OCI-LY3 (cell line): ENCODE results near the gene DLG1.

ENCODE experiments used
- H2AFZ ChIP-seq: fragments of 200-600, 300-600 bp; shearing (Covaris generic); 2 replicates; pipeline ENCODE4 v1.6.0; 2014; ENCODE audit warnings: antibody characterized with exemption, low read depth, low read length
- H3K27ac ChIP-seq: fragments of 200-600, 300-600 bp; sonication (generic); 2 replicates; pipeline ENCODE4 v1.5.1; 2014; ENCODE audit warnings: mild to moderate bottlenecking, low read length, moderate library complexity, mixed read lengths
- H3K27me3 ChIP-seq: fragments of 200-600, 300-600 bp; sonication (generic); 2 replicates; pipeline ENCODE4 v1.6.1; 2014; ENCODE audit warnings: low read depth, low read length, mixed read lengths
- H3K36me3 ChIP-seq: fragments of 200-600, 300-600 bp; sonication (generic); replicated peaks from 2 replicates; pipeline ENCODE3; 2014; ENCODE audit warnings: low read depth, low read length, mixed read lengths
- H3K4me1 ChIP-seq: fragments of 300-600, 200-600 bp; sonication (generic); 2 replicates; pipeline ENCODE4 v1.6.1; 2014; ENCODE audit warnings: low read length, mixed read lengths
- H3K4me2 ChIP-seq: fragments of 200-600, 300-600 bp; sonication (generic); 2 replicates; pipeline ENCODE4 v1.6.1; 2014; ENCODE audit warnings: low read length, mixed read lengths
- H3K4me3 ChIP-seq: fragments of 300-600, 200-600 bp; sonication (generic); 2 replicates; pipeline ENCODE4 v1.5.1; 2014; ENCODE audit warnings: antibody characterized with exemption, mild to moderate bottlenecking, low read length, moderate library complexity
- H3K79me2 ChIP-seq: fragments of 300-600, 200-600 bp; shearing (Covaris generic); 2 replicates; pipeline ENCODE4 v1.6.1; 2014; ENCODE audit warnings: mild to moderate bottlenecking, low read length, mixed read lengths
- H3K9ac ChIP-seq: fragments of 300-600, 200-600 bp; shearing (Covaris generic); 2 replicates; pipeline ENCODE4 v1.6.0; 2014; ENCODE audit warnings: mild to moderate bottlenecking, low read length, moderate library complexity
- H3K9me3 ChIP-seq: fragments of 200-600, 300-600 bp; shearing (Covaris generic); 2 replicates; pipeline ENCODE4 v1.6.1; 2014; ENCODE audit warnings: low read length, mixed read lengths; ENCODE audit not compliant: insufficient read depth
- H4K20me1 ChIP-seq: fragments of 200-600, 300-600 bp; sonication (generic); 2 replicates; pipeline ENCODE4 v1.6.1; 2016; ENCODE audit warnings: low read length, mixed read lengths; ENCODE audit not compliant: insufficient read depth
- CTCF ChIP-seq: fragments of 200-600, 300-600 bp; sonication (generic); IDR thresholded peaks from 2 replicates; pipeline ENCODE4 v1.5.1; 2014; ENCODE audit warnings: antibody characterized with exemption, low read length, low read depth
- EZH2phosphoT487 ChIP-seq: fragments of 200-600 bp; shearing (Covaris generic); IDR thresholded peaks from 2 replicates; pipeline ENCODE4 v1.6.1; 2018; ENCODE audit warnings: antibody characterized with exemption, mixed run types, low read depth

DLG1 gene

DNA sequence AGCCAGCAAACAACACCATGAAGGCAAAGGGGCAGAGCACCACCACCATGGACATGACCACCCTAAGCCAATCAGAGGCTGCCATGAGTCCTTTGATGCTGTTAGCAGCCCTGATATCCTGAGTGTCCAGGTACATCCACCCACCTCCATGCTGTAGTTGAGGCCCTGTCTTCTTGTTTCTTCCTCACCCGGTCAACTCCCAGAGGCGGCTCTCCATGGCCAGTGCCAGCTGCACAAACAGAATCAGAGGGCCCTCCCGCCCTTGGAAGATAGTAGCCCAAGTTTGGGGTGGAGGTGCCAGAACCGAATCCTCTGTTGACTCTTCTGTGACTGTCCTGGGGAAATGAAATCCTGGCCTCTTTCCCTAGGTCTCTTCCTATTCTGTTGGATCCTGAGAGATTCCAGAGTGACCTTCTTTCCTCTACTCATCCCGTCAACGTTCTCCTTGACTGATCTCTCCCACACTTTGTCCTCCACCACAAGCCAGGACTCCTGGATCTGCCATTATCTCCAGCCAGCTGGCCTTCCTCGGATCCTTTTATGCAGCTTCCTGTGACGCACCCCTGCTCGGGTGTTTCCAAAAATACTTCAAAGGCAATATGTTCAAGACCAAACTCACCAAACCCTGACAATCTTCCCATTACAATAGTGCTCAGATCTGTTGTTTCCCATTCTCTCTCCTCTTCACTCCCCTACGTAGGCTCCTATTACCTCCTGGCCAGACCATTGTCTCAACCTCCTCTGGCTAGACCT is 45.4 kb upstream of the DLG1 start:
- Histone ChIP-seq H3K79me2 (no peaks in the 10 kb centered on the region), H3K9me3 (no peaks in the 10 kb centered on the region), H3K4me3 (no peak overlapping the region), H3K27me3 (no peaks in the 10 kb centered on the region), H3K4me1 (no peaks in the 10 kb centered on the region), H3K36me3 (no peaks in the 10 kb centered on the region), H2AFZ (no peak overlapping the region), H3K27ac (no peak overlapping the region), H3K4me2 (no peak overlapping the region), H3K9ac (no peak overlapping the region), H4K20me1 (no peaks in the 10 kb centered on the region)
- no peak for TF ChIP-seq EZH2phosphoT487
- TF ChIP-seq CTCF, result no peak

DNA sequence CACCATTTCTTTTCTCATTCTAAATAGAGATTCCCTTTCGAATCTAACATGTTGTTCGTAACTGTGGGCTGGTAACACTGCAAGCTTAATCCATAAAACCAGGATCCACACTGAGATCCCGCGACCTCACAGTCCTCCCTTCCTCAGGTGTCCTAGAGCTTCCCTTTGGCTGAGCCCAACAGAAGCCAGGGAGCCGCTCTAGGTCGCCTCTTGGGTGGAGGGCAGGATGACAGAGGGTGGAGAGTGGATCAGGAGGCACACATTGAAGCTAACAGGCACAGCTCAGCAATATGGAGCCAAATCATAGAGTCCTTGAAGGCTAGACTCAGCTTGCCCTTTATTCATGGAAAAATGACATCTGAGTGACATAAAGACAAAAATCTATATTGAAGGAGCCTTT is 44.7 kb upstream of the DLG1 start:
- Histone ChIP-seq H3K27me3 (no peaks in the 10 kb centered on the region), H3K4me2 (no peak overlapping the region), H3K9ac (no peak overlapping the region), H4K20me1 (no peaks in the 10 kb centered on the region), H3K4me3 (no peak overlapping the region), H3K27ac (no peak overlapping the region), H3K36me3 (no peaks in the 10 kb centered on the region), H3K9me3 (no peaks in the 10 kb centered on the region), H3K79me2 (no peaks in the 10 kb centered on the region), H2AFZ (no peak overlapping the region), H3K4me1 (no peaks in the 10 kb centered on the region)
- no peak for TF ChIP-seq EZH2phosphoT487
- TF ChIP-seq CTCF, result no peak

DNA sequence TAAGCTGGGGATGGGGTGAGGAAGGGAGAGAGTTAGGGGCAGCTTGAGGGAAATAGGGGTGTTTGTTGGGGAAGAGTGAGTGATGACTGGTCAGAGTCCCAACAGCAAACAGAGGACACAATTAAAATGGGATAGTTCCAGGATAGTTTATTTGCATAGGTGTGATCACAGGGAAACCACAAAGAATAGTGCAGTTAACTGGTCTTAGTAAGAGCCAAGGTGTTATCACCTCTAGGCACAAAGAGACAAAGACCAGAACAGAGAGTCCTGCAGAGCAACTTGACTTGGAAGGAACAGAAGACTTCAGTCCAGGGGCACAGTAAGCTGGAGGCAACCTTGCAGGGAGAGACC is 42.1 kb upstream of the DLG1 start:
- no peak for TF ChIP-seq CTCF
- no peak for TF ChIP-seq EZH2phosphoT487
- Histone ChIP-seq H3K9ac (no peak overlapping the region), H2AFZ (no peak overlapping the region), H3K4me1 (no peaks in the 10 kb centered on the region), H3K36me3 (no peaks in the 10 kb centered on the region), H3K27me3 (0 out of 2 replicates have a peak, but pooled peaks cover 2% of the 10 kb centered on the region), H3K79me2 (no peaks in the 10 kb centered on the region), H4K20me1 (no peaks in the 10 kb centered on the region), H3K4me2 (no peak overlapping the region), H3K9me3 (no peaks in the 10 kb centered on the region), H3K4me3 (no peak overlapping the region), H3K27ac (no peak overlapping the region)

DNA sequence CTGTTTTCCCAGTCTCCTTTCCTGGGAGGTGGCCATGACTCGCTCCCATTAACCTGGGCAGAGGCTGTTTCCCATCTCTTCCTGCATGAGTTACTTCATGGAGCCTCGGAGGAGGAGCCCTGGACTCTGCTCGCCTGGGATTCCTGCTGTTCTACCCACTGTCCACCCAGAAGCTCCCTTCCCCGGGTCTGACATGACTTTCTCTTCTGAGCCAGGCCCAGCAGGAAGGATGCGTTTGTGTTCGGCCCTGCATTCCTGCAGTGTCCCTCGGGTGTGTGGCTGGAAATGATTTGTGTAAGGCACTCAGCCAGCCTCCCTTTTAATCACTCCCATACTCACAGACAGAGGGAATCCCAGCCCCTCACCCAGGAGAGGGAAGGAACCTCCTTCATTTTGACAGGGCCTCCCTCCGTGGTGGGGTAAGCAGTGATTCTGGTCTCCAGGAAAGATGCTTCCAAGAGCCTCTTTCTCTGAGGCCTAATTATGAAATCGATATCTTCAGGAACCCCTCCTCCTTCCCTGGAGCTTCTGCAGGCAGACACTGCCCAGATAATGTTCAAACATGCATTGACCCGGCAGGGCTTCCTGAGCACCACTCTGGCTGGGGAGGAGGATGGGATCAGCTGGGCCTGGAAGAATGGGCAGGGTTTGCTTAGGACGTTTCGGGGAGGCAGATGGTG is 41.6 kb upstream of the DLG1 start:
- no peaks in the 10 kb centered on the region for H3K4me1 ChIP-seq
- no peaks in the 10 kb centered on the region for H3K79me2 ChIP-seq
- no peak for TF ChIP-seq EZH2phosphoT487
- no peak for TF ChIP-seq CTCF
- H3K9me3 ChIP-seq, result no peaks in the 10 kb centered on the region
- H4K20me1 ChIP-seq, result no peaks in the 10 kb centered on the region
- H3K27me3 ChIP-seq, result 0 out of 2 replicates have a peak, but pooled peaks cover 2% of the 10 kb centered on the region
- no peak overlapping the region for H3K4me3 ChIP-seq
- no peak overlapping the region for H3K9ac ChIP-seq
- no peaks in the 10 kb centered on the region for H3K36me3 ChIP-seq
- H3K27ac ChIP-seq, result no peak overlapping the region
- H2AFZ ChIP-seq, result no peak overlapping the region
- no peak overlapping the region for H3K4me2 ChIP-seq
